HG02938 (cell line): ENCODE measurements around the gene CUL4A.

ENCODE experiments used
- ATAC-seq: cut with Tn5 transposase; IDR thresholded peaks from one replicate; pipeline ENCODE4 v1.9.1; 2021; ENCODE audit warnings: mild to moderate bottlenecking, moderate library complexity; ENCODE audit not compliant: unreplicated experiment

CUL4A gene

GRCh38 chr13:113179374-113180230 lies 29.8 kb upstream of the CUL4A start:
- ATAC-seq = no peak

- no peak for ATAC-seq
Observed at GRCh38 chr13:113182046-113182445, 27.4 kb upstream of the CUL4A start.

DNA sequence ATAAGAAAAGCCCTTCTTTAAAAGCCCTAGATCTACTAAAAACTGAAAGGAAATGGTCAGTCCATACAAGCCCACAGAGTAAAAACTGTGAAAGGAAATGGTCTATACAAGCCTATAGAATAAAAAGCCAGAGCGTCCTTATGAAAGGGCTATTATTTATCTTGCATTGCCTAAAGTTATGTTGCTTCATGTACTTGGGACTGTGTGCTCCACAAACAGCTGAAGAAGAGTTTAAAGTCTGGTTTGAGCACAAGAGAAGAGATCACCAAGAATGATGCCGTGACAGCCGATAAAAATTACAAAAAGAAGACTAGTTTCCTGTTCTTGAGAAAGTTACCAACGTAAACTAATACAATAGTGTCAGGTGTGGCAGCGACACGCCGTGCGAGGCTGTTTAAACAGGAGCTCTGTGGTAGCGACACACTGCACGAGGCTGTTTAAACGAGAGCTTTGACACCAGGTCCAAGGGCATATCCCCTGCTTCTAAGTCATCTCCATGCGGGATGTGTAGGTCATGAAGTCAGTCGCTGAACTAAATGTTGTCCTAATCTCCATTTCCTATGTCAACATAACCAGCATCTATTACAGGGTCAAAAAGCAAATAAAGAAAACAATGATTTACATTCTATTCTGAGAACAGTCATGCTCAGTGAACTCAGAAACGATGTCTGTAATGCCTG lies 25.8 kb upstream of the CUL4A start:
- no peak for ATAC-seq

DNA sequence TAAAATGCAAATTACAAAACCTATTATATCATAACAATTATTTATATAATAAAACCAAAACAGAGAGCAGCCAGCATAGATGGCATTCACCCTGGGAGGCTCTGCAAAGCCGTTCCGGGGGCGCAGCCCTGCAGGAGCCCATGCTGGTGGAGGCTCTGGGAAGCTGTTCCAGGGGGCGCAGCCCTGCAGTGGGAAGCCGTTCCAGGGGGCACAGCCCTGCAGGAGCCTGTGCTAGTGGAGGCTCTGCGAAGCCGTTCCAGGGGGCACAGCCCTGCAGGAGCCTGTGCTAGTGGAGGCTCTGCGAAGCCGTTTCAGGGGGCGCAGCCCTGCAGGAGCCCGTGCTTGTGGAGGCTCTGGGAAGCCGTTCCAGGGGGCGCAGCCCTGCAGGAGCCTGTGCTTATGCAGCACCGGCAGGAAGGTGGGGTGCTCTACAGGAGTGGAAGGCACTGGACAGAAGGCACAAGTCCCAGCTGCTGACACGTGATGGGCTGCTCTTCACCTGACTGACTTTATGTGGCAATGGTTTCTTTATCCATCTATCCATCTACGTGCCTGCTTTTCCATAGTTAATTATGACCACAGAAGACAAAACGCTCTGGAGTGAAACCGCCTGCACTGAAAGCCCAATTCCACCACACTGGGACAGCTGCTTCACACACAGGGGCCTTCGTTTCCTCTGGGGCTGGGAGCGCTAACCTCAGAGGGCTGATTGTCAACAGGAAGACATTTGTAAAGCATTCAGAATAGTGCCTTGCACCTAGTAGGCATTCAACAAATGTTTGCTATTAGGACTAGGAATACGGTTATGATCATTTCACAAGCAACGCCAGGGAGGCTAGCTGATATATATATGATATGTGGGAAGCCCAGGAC lies 24.6 kb upstream of the CUL4A start:
- no peak for ATAC-seq

GRCh38 chr13:113186061-113186900 lies 23.1 kb upstream of the CUL4A start:
- peak; percentile 88 for ATAC-seq

DNA sequence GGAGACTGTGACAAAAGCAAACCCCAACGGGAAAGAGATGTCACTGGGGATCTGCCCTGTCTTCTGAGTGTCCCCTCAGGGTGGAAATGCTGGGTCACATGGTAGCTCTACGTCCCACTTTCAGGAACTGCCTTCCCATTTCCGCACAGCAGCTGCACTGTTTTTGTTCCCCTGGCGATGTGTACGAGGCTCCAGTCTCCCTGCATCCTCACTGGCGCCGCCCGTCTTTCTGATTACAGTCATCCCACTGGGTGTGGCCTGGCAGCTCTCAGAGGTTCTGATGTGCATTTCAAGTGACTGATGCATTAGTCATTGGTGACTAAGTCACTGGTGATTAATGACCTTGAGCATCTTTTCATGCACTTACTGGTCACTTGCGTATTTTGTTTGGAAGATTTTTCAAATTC lies 22.1 kb upstream of the CUL4A start:
- ATAC-seq = no peak

- ATAC-seq = no peak
Observed at GRCh38 chr13:113187883-113188665, 21.3 kb upstream of the CUL4A start.

GRCh38 chr13:113190181-113190580 lies 19.2 kb upstream of the CUL4A start:
- no peak for ATAC-seq

GRCh38 chr13:113192279-113192678 lies 17.1 kb upstream of the CUL4A start:
- no peak for ATAC-seq

GRCh38 chr13:113192902-113193301 lies 16.5 kb upstream of the CUL4A start:
- no peak for ATAC-seq

DNA sequence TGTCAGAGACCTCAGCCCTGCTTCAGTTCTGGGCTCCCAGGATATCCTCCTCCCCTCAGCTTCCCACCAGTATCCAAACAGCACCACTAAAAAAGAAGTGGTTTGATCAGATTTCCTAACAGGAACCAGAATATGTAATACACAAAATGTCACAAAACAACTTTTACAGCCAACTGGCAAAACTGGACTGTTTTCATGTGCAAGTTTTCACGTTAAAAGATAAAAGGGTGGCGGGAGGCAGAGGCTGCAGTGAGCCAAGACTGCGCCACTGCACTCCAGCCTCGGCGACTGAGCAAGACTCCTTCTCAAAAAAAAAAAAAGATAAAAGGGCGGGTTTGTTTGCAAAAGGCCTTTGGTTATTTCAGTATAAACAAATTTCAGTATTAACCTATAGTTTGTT lies 14.1 kb upstream of the CUL4A start:
- no peak for ATAC-seq

DNA sequence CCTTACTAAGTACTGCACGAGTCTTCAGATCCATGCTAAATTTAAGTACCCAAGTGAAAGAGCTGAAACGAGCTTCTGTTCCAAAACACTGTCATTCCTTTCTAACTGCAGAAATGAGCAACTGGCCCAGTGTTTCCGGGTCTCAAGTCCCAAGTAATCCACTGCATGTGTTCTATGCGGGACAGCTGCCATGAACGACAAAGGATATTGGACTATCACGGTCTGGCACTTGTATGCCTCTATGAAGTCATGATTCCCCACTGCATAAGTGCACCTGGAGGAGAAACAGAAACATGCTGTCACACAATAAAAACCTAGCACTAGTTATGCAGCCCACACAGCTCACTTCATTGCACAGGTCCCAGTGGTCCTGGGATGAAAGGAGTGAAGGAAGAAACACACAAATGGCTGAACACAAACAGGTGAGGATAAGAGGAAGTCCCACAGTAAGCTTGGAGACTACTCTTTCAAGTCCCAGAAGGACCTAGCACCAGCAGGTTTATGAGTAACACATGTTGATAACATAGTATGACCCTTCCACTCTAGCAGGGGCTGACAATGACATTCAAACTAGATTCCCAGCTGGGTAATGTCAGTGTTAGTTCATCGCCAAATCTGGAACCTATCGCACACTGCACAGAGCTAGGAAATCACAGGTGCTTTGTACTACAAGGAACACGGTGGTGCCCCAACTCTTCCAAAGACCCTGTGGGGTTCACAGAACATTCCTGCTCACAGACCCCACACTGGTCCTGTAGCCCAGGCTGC lies 12.3 kb upstream of the CUL4A start:
- ATAC-seq = no peak

DNA sequence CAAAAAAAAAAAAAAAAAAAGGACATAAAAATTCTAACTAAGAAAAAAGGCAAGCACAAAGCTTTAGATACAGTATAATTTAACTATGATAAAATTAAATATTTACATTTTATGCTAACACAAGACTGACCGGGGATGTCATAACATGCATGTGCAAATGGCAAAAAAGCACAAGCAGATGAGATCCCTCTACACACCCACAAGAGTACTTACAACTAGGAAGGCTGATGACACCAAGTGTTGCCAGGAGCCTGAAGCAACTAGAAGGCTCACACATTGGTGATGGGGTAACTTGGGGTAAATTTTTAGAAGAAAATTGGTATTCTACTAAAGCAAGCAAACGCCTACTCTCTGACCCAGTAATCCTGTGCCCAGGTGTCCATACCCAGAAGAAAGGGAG lies 7.6 kb upstream of the CUL4A start:
- ATAC-seq = no peak

- no peak for ATAC-seq
Observed at GRCh38 chr13:113202912-113203311, 6.5 kb upstream of the CUL4A start.

DNA sequence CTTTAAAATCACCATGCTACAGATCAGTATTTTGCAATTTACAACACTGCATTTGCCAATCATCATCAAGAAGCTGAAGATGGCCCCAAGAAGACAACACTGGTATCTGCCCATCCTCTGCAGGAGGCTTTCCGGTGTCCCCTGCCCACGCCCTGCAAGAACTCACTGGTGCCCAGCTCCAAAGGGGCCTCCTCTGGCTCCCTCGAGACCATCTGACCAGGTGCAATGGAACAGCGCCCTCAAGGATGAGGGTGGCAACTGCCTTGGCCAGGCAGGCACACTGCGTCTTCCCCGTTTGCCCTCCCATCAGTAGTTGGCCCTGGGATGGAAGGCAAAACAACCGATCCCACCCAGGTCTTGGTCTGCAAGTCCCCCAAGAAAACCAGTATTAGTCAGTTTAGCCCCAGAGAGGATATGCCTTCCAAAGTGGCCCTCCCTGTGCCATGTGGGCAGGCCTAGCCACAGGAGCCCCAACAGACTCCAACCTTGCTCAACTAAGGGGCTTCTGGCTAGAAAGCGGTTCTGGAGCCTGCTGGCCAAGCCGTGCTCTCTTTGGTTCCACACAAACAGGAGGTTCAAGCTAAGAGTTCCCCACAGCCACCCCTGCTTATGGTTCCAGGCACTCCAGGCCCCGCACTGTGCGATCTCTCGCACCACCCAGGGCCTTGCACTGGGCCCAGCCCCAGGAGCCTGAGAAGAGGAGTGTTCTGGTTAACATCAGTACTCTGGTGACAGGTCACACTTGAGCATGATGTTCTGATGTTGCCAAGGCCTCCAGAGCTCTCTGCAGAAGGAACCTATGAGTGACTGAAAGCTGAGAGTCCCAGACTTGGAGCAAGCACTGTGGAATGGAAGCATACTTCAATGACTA lies 5.7 kb upstream of the CUL4A start:
- ATAC-seq = no peak

DNA sequence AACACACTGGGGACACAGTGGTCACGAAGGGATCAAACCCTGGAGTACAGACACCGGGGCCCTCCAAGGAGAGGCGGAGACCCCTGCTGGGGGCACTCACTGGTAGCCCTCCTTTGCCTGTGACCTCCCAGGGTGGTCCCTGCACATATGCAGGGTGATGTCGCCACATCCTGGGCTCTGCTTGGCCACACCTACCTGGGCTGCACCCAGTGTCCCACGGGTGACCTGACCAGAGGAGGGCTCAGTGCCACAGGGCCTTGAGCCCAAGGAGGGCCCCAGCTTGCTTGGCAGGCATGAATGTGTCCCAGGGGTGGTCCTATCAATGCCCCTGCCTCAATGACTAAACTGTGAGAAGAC lies 5.1 kb upstream of the CUL4A start:
- ATAC-seq = no peak

DNA sequence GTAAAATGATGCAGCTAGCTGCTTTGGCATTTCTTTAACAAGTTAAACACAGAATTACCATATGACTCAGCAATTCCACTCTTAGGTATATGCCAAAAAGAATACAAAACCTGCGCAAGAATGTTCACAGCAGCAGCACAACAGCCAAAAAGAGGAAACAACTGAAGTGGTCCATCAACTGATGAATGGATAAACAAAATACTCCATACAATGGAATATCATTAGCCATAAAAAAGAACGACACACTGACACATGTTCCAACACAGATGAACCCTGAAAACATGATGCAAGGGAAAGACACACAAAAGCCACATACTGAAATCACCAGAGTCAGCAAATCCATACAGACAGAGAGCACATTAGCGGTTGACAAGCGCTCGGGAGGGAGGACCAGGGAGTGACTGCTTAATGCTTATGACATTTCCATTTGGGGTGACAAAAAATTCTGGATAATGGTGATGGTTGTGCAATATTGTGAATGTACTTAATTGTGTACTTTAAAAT lies 3.9 kb upstream of the CUL4A start:
- no peak for ATAC-seq

- ATAC-seq = no peak
Observed at GRCh38 chr13:113207460-113207859, 2.0 kb upstream of the CUL4A start.
